ENCODE measurements around the gene NUBP1.
"Not testable (repeated sequence)": the region's sequence is repeated elsewhere in the genome, so short reads cannot be mapped to it uniquely, and the experiment has no call there.

Gene NUBP1

GRCh38 chr16:10780628-10781027, 37.0 kb downstream of the NUBP1 start:
- H3K79me2 ChIP-seq (ENCODE audit: insufficient read depth, low read length), result no peaks in the 10 kb centered on the region
- H3K9me2 ChIP-seq (ENCODE audit: low read depth, low read length), result no peaks in the 10 kb centered on the region
- H3K27me3 ChIP-seq (ENCODE audit: insufficient read depth, low read length), result 0 out of 2 replicates have a peak, but pooled peaks cover 17% of the 10 kb centered on the region
- no peaks in the 10 kb centered on the region for H4K20me1 ChIP-seq (ENCODE audit: insufficient read depth, low read length)
- H3K9ac ChIP-seq (ENCODE audit: low read length), result no peak overlapping the region
- no peak for TF ChIP-seq CTCF (IDR thresholded peaks at IDR 0.05; ENCODE audit: low read length)
- no peak for TF ChIP-seq EZH2 (IDR thresholded peaks at IDR 0.05; ENCODE audit: borderline replicate concordance, low read length)
- H3F3A ChIP-seq (ENCODE audit: insufficient read depth, low read length), result no peaks in the 10 kb centered on the region
- peaks cover 7% of the 10 kb centered on the region for H3K4me1 ChIP-seq (ENCODE audit: insufficient read depth, low read length, severe bottlenecking)
- no peak overlapping the region for H3K4me2 ChIP-seq (ENCODE audit: low read length)
- no peak overlapping the region for H3K4me3 ChIP-seq (ENCODE audit: low read depth, low read length, poor library complexity, severe bottlenecking)
- no peaks in the 10 kb centered on the region for H3K36me3 ChIP-seq (ENCODE audit: insufficient read depth, low read length)
- no peak overlapping the region for H3K27ac ChIP-seq (ENCODE audit: low read depth, low read length, poor library complexity, severe bottlenecking)
- H3K9me3 ChIP-seq (ENCODE audit: low read length), result no peaks in the 10 kb centered on the region
- H2AFZ ChIP-seq (ENCODE audit: low read length), result no peak overlapping the region

GRCh38 chr16:10782628-10783027, 39.0 kb downstream of the NUBP1 start:
- no peak overlapping the region for H3K4me2 ChIP-seq (ENCODE audit: low read length)
- H3K36me3 ChIP-seq (ENCODE audit: insufficient read depth, low read length), result no peaks in the 10 kb centered on the region; the same call in 1 of the 2 replicates
- H4K20me1 ChIP-seq (ENCODE audit: insufficient read depth, low read length), result no peaks in the 10 kb centered on the region
- H3K79me2 ChIP-seq (ENCODE audit: insufficient read depth, low read length), result no peaks in the 10 kb centered on the region
- H3K9me3 ChIP-seq (ENCODE audit: low read length), result no peaks in the 10 kb centered on the region
- no peaks in the 10 kb centered on the region for H3F3A ChIP-seq (ENCODE audit: insufficient read depth, low read length)
- H3K27ac ChIP-seq (ENCODE audit: low read depth, low read length, poor library complexity, severe bottlenecking), result no peak overlapping the region
- H3K27me3 ChIP-seq (ENCODE audit: insufficient read depth, low read length), result 0 out of 2 replicates have a peak, but pooled peaks cover 6% of the 10 kb centered on the region
- no peak overlapping the region for H3K9ac ChIP-seq (ENCODE audit: low read length)
- no peaks in the 10 kb centered on the region for H3K9me2 ChIP-seq (ENCODE audit: low read depth, low read length)
- no peak for TF ChIP-seq EZH2 (IDR thresholded peaks at IDR 0.05; ENCODE audit: borderline replicate concordance, low read length)
- no peak for TF ChIP-seq CTCF (IDR thresholded peaks at IDR 0.05; ENCODE audit: low read length)
- no peak overlapping the region for H3K4me3 ChIP-seq (ENCODE audit: low read depth, low read length, poor library complexity, severe bottlenecking)
- no peak overlapping the region for H2AFZ ChIP-seq (ENCODE audit: low read length)
- peaks cover 12% of the 10 kb centered on the region for H3K4me1 ChIP-seq (ENCODE audit: insufficient read depth, low read length, severe bottlenecking)

GRCh38 chr16:10787304-10787703, 43.7 kb downstream of the NUBP1 start:
- no peaks in the 10 kb centered on the region for H3F3A ChIP-seq (ENCODE audit: insufficient read depth, low read length)
- TF ChIP-seq EZH2 (IDR thresholded peaks at IDR 0.05; ENCODE audit: borderline replicate concordance, low read length) (no peak), CTCF (IDR thresholded peaks at IDR 0.05; ENCODE audit: low read length) (no peak)
- H4K20me1 ChIP-seq (ENCODE audit: insufficient read depth, low read length), result no peaks in the 10 kb centered on the region
- H3K4me3 ChIP-seq (ENCODE audit: low read depth, low read length, poor library complexity, severe bottlenecking), result peak overlapping the region; percentile 28
- peaks cover 17% of the 10 kb centered on the region for H3K4me1 ChIP-seq (ENCODE audit: insufficient read depth, low read length, severe bottlenecking)
- no peaks in the 10 kb centered on the region for H3K9me2 ChIP-seq (ENCODE audit: low read depth, low read length)
- H3K27ac ChIP-seq (ENCODE audit: low read depth, low read length, poor library complexity, severe bottlenecking), result no peak overlapping the region
- no peak overlapping the region for H2AFZ ChIP-seq (ENCODE audit: low read length)
- no peaks in the 10 kb centered on the region; the same call in 1 of the 2 replicates for H3K27me3 ChIP-seq (ENCODE audit: insufficient read depth, low read length)
- H3K4me2 ChIP-seq (ENCODE audit: low read length), result peak overlapping the region; percentile 40; the same call in 1 of the 2 replicates
- no peak overlapping the region for H3K9ac ChIP-seq (ENCODE audit: low read length)
- peaks cover 6% of the 10 kb centered on the region; the same call in 1 of the 2 replicates for H3K9me3 ChIP-seq (ENCODE audit: low read length)
- no peaks in the 10 kb centered on the region for H3K79me2 ChIP-seq (ENCODE audit: insufficient read depth, low read length)
- peaks cover 5% of the 10 kb centered on the region; the same call in 1 of the 2 replicates for H3K36me3 ChIP-seq (ENCODE audit: insufficient read depth, low read length)

GRCh38 chr16:10788630-10789029, 45.0 kb downstream of the NUBP1 start:
- H3K36me3 ChIP-seq (ENCODE audit: insufficient read depth, low read length), result not testable (repeated sequence)

More at GRCh38 chr16:10788630-10789029, 45.0 kb downstream of the NUBP1 start:
- H3K9ac ChIP-seq (ENCODE audit: low read length); H3K79me2 ChIP-seq (ENCODE audit: insufficient read depth, low read length); H3K27ac ChIP-seq (ENCODE audit: low read depth, low read length, poor library complexity, severe bottlenecking); H3K27me3 ChIP-seq (ENCODE audit: insufficient read depth, low read length); H3F3A ChIP-seq (ENCODE audit: insufficient read depth, low read length); H3K9me2 ChIP-seq (ENCODE audit: low read depth, low read length); H4K20me1 ChIP-seq (ENCODE audit: insufficient read depth, low read length); H2AFZ ChIP-seq (ENCODE audit: low read length); H3K4me2 ChIP-seq (ENCODE audit: low read length); H3K9me3 ChIP-seq (ENCODE audit: low read length); H3K4me3 ChIP-seq (ENCODE audit: low read depth, low read length, poor library complexity, severe bottlenecking): not testable (repeated sequence)
- H3K4me1 ChIP-seq (ENCODE audit: insufficient read depth, low read length, severe bottlenecking), result peaks cover 17% of the 10 kb centered on the region

Data from OCI-LY1 (cell line).